HCT116 (cell line): ENCODE results near the gene KIFAP3. TPM values are rescaled to one million over a fixed set of nuclear protein-coding genes. Genes with fewer than 3 reads are reported as not detected.

ENCODE experiments used
- ATAC-seq: fragments of 200-7000 bp; cut with Tn5 transposase; 2 replicates; pipeline ENCODE4 v1.9.1; 2020; ENCODE audit warnings: mild to moderate bottlenecking, moderate library complexity
- Bru-seq: library from RNA; stranded (reverse); fragments of 400-500 nt; gene quantifications from one replicate; lab custom pipeline; 2021; lab: Mats Ljungman, UMichigan
- BruChase-seq, 2 experiments: library from RNA; stranded (reverse); fragments of 400-500 nt; gene quantifications; one replicate each; lab custom pipeline; 2021; lab: Mats Ljungman, UMichigan
- BruUV-seq: library from RNA; stranded (reverse); fragments of 400-500 nt; replicated peaks from 2 replicates; lab custom pipeline; 2021; lab: Mats Ljungman, UMichigan
- CTCF ChIA-PET: fragments of 300-600 bp; sonication (Branson Sonifier 250); formaldehyde crosslinking; loops from one replicate; lab custom pipeline; 2021; ENCODE audit warnings: antibody characterized with exemption; lab: Charles Lee
- POLR2A ChIA-PET: fragments of 300-600, 350-600 bp; sonication (Branson Sonifier 250); formaldehyde crosslinking; loops from one replicate; lab custom pipeline; 2021; ENCODE audit warnings: antibody characterized with exemption; lab: Charles Lee
- RAD21 ChIA-PET, 2 experiments: fragments of 300-600 bp; sonication (Branson Sonifier 250); formaldehyde crosslinking; loops; one replicate each; lab custom pipeline; 2023; ENCODE audit warnings: low total read pairs in 2 of 2; ENCODE audit not compliant: uncharacterized antibody in 2 of 2, unreplicated experiment in 2 of 2, low non-redundant PET in 1 of 2; lab: Charles Lee
- DNase-seq: peaks from one replicate; pipeline ENCODE4 v3.0.0-alpha.2; 2010; ENCODE audit warnings: low read depth, low spot score
- H2AFZ ChIP-seq: fragments of 200-600 bp; shearing (Covaris generic), sonication (generic); 2 replicates; pipeline ENCODE4 v1.6.1; 2017; ENCODE audit warnings: low read depth, mixed run types, mixed read lengths, antibody characterized with exemption, low read length; ENCODE audit not compliant: poor library complexity, severe bottlenecking
- H3K27ac ChIP-seq: 2 replicates; pipeline ENCODE4 v1.5.1; 2012; ENCODE audit warnings: low read depth, low read length
- H3K27me3 ChIP-seq: fragments of 200-600 bp; sonication (generic); 2 replicates; pipeline ENCODE4 v1.6.1; 2016; ENCODE audit warnings: mixed run types, low read length, mixed read lengths; ENCODE audit not compliant: insufficient read depth
- H3K36me3 ChIP-seq, 2 experiments: fragments of 200-500 bp in 1 of 2; fragments of 200-600 bp in 1 of 2; sonication (Bioruptor generic) in 1 of 2; sonication (generic) in 1 of 2; 2 replicates each; pipeline versions ENCODE4 v1.5.1 to v1.6.1; 2014 to 2016; ENCODE audit warnings: low read length in 2 of 2, inconsistent platforms in 1 of 2, mixed read lengths in 1 of 2, mixed run types in 1 of 2; ENCODE audit not compliant: insufficient read depth in 2 of 2, control insufficient read depth in 1 of 2
- H3K4me1 ChIP-seq, 2 experiments: fragments of 200-600 bp in 1 of 2; sonication (generic) in 1 of 2; 2 replicates each; pipeline versions ENCODE4 v1.5.1 to v1.6.1; 2012 to 2017; ENCODE audit warnings: low read length in 2 of 2, inconsistent platforms in 1 of 2, mild to moderate bottlenecking in 1 of 2, mixed read lengths in 1 of 2, mixed run types in 1 of 2, moderate library complexity in 1 of 2; ENCODE audit not compliant: insufficient read depth in 2 of 2, control insufficient read depth in 1 of 2
- H3K4me2 ChIP-seq: fragments of 200-600 bp; sonication (generic); 2 replicates; pipeline ENCODE4 v1.6.1; 2017; ENCODE audit warnings: mixed run types, low read length, mixed read lengths
- H3K4me3 ChIP-seq, 2 experiments: fragments of 200-600 bp in 1 of 2; sonication (generic) in 1 of 2; replicated peaks in 1 of 2; 2 replicates each; pipeline ENCODE4 v1.5.1; 2011 to 2016; ENCODE audit warnings: low read length in 2 of 2, control low read depth in 1 of 2, low read depth in 1 of 2, mild to moderate bottlenecking in 1 of 2, mixed read lengths in 1 of 2, mixed run types in 1 of 2
- H3K79me2 ChIP-seq: fragments of 200-600 bp; sonication (generic); 2 replicates; pipeline ENCODE4 v1.6.1; 2017; ENCODE audit warnings: mild to moderate bottlenecking, mixed run types, low read length, moderate library complexity, mixed read lengths; ENCODE audit not compliant: insufficient read depth
- H3K9ac ChIP-seq: fragments of 200-600 bp; sonication (generic); 2 replicates; pipeline ENCODE4 v1.6.1; 2016; ENCODE audit warnings: low read length, mixed read lengths
- H3K9me2 ChIP-seq: fragments of 200-600 bp; sonication (generic), shearing (Covaris generic); 2 replicates; pipeline ENCODE4 v1.6.1; 2017; ENCODE audit warnings: mixed run types, mild to moderate bottlenecking, moderate library complexity; ENCODE audit not compliant: insufficient read depth
- H3K9me3 ChIP-seq, 2 experiments: fragments of 200-500 bp in 1 of 2; fragments of 200-600 bp in 1 of 2; sonication (Bioruptor generic) in 1 of 2; sonication (generic) in 1 of 2; 2 replicates each; pipeline ENCODE4 v1.6.1; 2014 to 2017; ENCODE audit warnings: low read length in 2 of 2, mixed read lengths in 2 of 2, inconsistent platforms in 1 of 2, low read depth in 1 of 2, mild to moderate bottlenecking in 1 of 2, mixed run types in 1 of 2, moderate library complexity in 1 of 2; ENCODE audit not compliant: control insufficient read depth in 1 of 2, insufficient read depth in 1 of 2
- H4K20me1 ChIP-seq: fragments of 200-600 bp; sonication (generic), shearing (Covaris generic); 2 replicates; pipeline ENCODE4 v1.6.1; 2017; ENCODE audit warnings: mixed run types, mild to moderate bottlenecking, moderate library complexity; ENCODE audit not compliant: insufficient read depth
- ATF3 ChIP-seq: IDR thresholded peaks from 2 replicates; pipeline ENCODE4 v1.6.1; 2012
- CBX3 ChIP-seq: IDR thresholded peaks from 2 replicates; pipeline ENCODE4 v1.6.1; 2012; ENCODE audit warnings: low read depth
- CTCF ChIP-seq, 3 experiments: fragments of 200-600 bp in 1 of 3; sonication (generic) in 1 of 3; IDR thresholded peaks in 2 of 3; conservative IDR thresholded peaks in 1 of 3; 2 replicates each; pipeline ENCODE4 v1.5.1; 2012 to 2017; ENCODE audit warnings: low read depth in 2 of 3, low read length in 2 of 3, antibody characterized with exemption in 1 of 3, borderline replicate concordance in 1 of 3, control low read depth in 1 of 3, mild to moderate bottlenecking in 1 of 3, mixed read lengths in 1 of 3, mixed run types in 1 of 3, moderate library complexity in 1 of 3; ENCODE audit not compliant: insufficient read depth in 1 of 3
- EGR1 ChIP-seq: IDR thresholded peaks from 2 replicates; pipeline ENCODE4 v1.6.1; 2012; ENCODE audit warnings: low read depth
- ELF1 ChIP-seq: IDR thresholded peaks from 2 replicates; pipeline ENCODE4 v1.6.1; 2012; ENCODE audit warnings: low read depth, borderline replicate concordance
- EZH2 ChIP-seq: fragments of 200-600 bp; sonication (generic); IDR thresholded peaks from 2 replicates; pipeline ENCODE4 v1.6.1; 2017; ENCODE audit warnings: antibody characterized with exemption, mixed run types
- POLR2AphosphoS5 ChIP-seq: IDR thresholded peaks from 2 replicates; pipeline ENCODE4 v1.6.1; 2011; ENCODE audit warnings: mild to moderate bottlenecking, low read depth, low read length, moderate library complexity
- RAD21 ChIP-seq: IDR thresholded peaks from 2 replicates; pipeline ENCODE4 v1.6.1; 2012; ENCODE audit warnings: low read depth, mild to moderate bottlenecking
- SRF ChIP-seq: IDR thresholded peaks from 2 replicates; pipeline ENCODE4 v1.6.1; 2012; ENCODE audit warnings: low read depth
- TCF7L2 ChIP-seq: IDR thresholded peaks from 2 replicates; pipeline ENCODE4 v1.7.0; 2011; ENCODE audit warnings: borderline replicate concordance, inconsistent platforms; ENCODE audit not compliant: insufficient read depth, insufficient read length; ENCODE audit errors: extremely low read depth
- YY1 ChIP-seq: IDR thresholded peaks from 2 replicates; pipeline ENCODE4 v1.6.1; 2011; ENCODE audit warnings: low read length, low read depth, moderate library complexity, mild to moderate bottlenecking; ENCODE audit not compliant: insufficient replicate concordance; ENCODE audit errors: extremely low read depth
- ZFX ChIP-seq: fragments of 450-650 bp; IDR thresholded peaks from 2 replicates; pipeline ENCODE4 v1.6.1; 2017
- intact Hi-C: fragments of 100-400 bp; cut with micrococcal nuclease; formaldehyde crosslinking; loops from 2 replicates; pipeline ENCODE4 v1.10.0; 2022
- long read RNA-seq: library from polyadenylated mRNA; unstranded; transcript quantifications from one replicate; pipeline ENCODE4 v2.0.0, GENCODE V29; 2021; ENCODE audit not compliant: unreplicated experiment
- polyA plus RNA-seq: library from polyadenylated mRNA; unstranded; fragments of >200 nt; gene quantifications from 2 replicates; pipeline ENCODE4 v1.2.1, GENCODE V29; 2012; ENCODE audit warnings: missing spikeins
- total RNA-seq: library from RNA; stranded (reverse); gene quantifications from one replicate; pipeline ENCODE4 v1.2.1, GENCODE V29; 2021; ENCODE audit not compliant: unreplicated experiment
- TF ChIP-seq, protein P1 (sequence below): IDR thresholded peaks from 2 replicates; pipeline ENCODE4 v1.6.1; 2012
- TF ChIP-seq, protein P2 (sequence below): IDR thresholded peaks from 2 replicates; pipeline ENCODE4 v1.6.1; 2011; ENCODE audit warnings: mild to moderate bottlenecking, low read length, moderate library complexity; ENCODE audit not compliant: insufficient replicate concordance; ENCODE audit errors: extremely low read depth

KIFAP3 gene
- total RNA-seq: 10.8 TPM
- polyA plus RNA-seq: 7.6 and 8.7 TPM in 2 replicates
- percentile 55 among the genes with signal in this experiment for Bru-seq, nascent RNA
- percentile 50 among the genes with signal in this experiment for BruChase-seq, experiment 1, labeled RNA remaining after a 6-hour chase
- percentile 42 among the genes with signal in this experiment for BruChase-seq, experiment 2, labeled RNA remaining after a 2-hour chase
- long read RNA-seq, transcript KIFAP3-201 (20 exons, 2,957 nt): major isoform, 37 of 50 reads
- long read RNA-seq, partial matches to known transcripts: 3 of 50 reads
- long read RNA-seq, other reads (novel, unspliced or antisense): 6 of 50 reads

DNA sequence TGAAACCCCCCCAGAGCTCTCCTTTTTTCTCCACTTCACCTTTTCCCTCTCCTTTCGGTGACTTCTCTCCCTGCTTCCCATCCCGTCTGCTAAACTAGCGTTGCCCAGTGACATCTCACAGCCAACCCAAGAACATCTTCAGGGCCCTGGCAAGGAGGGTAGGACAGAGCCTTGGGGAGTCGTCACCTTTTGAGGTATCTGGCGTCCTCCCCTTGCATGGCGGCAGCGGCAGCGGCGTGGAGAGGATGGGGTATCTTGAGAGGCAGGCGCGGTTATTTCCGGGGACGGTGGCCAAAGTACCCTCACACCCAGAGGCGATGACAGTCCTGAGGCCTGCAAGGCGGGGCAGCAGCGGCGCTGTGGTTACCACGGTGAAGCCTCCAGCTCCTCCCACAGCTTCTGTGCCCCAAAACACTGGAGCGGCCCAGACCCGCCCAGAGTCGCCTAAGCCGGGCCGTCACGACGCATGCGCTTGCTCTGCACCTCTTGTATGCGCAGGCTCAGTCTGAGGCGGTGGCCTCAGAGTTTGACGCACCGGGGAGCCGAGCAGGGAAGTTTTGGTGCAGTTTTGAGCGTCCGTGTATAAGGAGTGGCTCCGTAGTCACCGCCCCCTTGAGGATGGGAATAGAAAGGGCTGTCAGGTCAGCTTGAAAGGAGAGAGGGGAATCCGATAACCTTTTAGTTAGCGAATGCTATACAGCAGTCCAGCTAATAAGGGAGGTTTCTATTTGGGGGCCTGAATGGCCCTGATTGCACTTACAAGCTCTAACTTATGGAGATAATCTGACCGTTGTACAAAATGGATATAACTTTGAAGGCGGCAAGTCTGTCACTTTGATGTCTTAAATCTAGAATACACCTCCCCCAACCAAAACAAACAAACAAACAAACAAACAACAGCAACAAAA lies at the start of gene KIFAP3:
TSS of gene KIFAP3 (minus strand) at position 446 of the 908 bp plus-strand sequence. CDS start at position 218, 228 bp downstream.
- Histone ChIP-seq H3K4me2 (peak within 1 kb of the TSS; percentile 80), H3K27me3 (no peaks in the 10 kb centered on the region), H3K4me3 (peak within 1 kb of the TSS; percentile 75 to 86), H3K9ac (peak within 1 kb of the TSS; percentile 59), H4K20me1 (no peaks in the 10 kb centered on the region)
- intact Hi-C loops: no loop called here
- DNase-seq: peak; percentile 97
- TF ChIP-seq ZFX (peak; percentile 56), ELF1 (no peak), SRF (no peak), TCF7L2 (peak; percentile 61), CTCF (IDR thresholded peaks at IDR 0.05 in 2 of 3, conservative IDR thresholded peaks at IDR 0.05 in 1 of 3; ENCODE audit: borderline replicate concordance in 1 of 3, insufficient read depth in 1 of 3, low read depth in 2 of 3, low read length in 2 of 3) (peak; percentile 33 to 66 (median 43); a peak in 4 of 6 replicates), YY1 (peak; percentile 26), EGR1 (no peak), ATF3 (no peak; the same call in 1 of the 2 replicates), EZH2 (no peak), RAD21 (peak; percentile 53), CBX3 (peak; percentile 75), POLR2AphosphoS5 (peak; percentile 30; the same call in 1 of the 2 replicates)
- TF ChIP-seq, protein P1, sequence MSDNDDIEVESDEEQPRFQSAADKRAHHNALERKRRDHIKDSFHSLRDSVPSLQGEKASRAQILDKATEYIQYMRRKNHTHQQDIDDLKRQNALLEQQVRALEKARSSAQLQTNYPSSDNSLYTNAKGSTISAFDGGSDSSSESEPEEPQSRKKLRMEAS: peak; percentile 38; the same call in 1 of the 2 replicates
- TF ChIP-seq, protein P2, sequence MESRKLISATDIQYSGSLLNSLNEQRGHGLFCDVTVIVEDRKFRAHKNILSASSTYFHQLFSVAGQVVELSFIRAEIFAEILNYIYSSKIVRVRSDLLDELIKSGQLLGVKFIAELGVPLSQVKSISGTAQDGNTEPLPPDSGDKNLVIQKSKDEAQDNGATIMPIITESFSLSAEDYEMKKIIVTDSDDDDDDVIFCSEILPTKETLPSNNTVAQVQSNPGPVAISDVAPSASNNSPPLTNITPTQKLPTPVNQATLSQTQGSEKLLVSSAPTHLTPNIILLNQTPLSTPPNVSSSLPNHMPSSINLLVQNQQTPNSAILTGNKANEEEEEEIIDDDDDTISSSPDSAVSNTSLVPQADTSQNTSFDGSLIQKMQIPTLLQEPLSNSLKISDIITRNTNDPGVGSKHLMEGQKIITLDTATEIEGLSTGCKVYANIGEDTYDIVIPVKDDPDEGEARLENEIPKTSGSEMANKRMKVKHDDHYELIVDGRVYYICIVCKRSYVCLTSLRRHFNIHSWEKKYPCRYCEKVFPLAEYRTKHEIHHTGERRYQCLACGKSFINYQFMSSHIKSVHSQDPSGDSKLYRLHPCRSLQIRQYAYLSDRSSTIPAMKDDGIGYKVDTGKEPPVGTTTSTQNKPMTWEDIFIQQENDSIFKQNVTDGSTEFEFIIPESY: no peak
- TF ChIP-seq, all 23 proteins: peak for 8
- H3K79me2 ChIP-seq: no peaks in the 10 kb centered on the region
- ChIA-PET RAD21 (no interaction called here), POLR2A (no interaction called here), CTCF (interaction anchor here (0.9 kb wide), 1 partner anchor 12 kb away, joined by 3 read pairs; no protein-coding TSS in a partner anchor)
- H2AFZ ChIP-seq: peak within 1 kb of the TSS; percentile 89
- no peaks in the 10 kb centered on the region for H3K9me2 ChIP-seq
- BruUV-seq: TSS peak; percentile 53
- peak; percentile 98 for ATAC-seq
- H3K27ac ChIP-seq: peak within 1 kb of the TSS; percentile 20; the same call in 1 of the 2 replicates
- no peaks in the 10 kb centered on the region for H3K36me3 ChIP-seq
- no peaks in the 10 kb centered on the region for H3K9me3 ChIP-seq
- peaks cover 9 to 19% of the 10 kb centered on the region in 2 experiments; a peak in 2 of 4 replicates for H3K4me1 ChIP-seq
